GM18909 (cell line): ENCODE measurements around the gene METTL26.

Source experiments
- ATAC-seq: cut with Tn5 transposase; IDR thresholded peaks from one replicate; pipeline ENCODE4 v1.9.1; 2021; ENCODE audit warnings: mild to moderate bottlenecking; ENCODE audit not compliant: unreplicated experiment, poor library complexity

METTL26 gene

DNA sequence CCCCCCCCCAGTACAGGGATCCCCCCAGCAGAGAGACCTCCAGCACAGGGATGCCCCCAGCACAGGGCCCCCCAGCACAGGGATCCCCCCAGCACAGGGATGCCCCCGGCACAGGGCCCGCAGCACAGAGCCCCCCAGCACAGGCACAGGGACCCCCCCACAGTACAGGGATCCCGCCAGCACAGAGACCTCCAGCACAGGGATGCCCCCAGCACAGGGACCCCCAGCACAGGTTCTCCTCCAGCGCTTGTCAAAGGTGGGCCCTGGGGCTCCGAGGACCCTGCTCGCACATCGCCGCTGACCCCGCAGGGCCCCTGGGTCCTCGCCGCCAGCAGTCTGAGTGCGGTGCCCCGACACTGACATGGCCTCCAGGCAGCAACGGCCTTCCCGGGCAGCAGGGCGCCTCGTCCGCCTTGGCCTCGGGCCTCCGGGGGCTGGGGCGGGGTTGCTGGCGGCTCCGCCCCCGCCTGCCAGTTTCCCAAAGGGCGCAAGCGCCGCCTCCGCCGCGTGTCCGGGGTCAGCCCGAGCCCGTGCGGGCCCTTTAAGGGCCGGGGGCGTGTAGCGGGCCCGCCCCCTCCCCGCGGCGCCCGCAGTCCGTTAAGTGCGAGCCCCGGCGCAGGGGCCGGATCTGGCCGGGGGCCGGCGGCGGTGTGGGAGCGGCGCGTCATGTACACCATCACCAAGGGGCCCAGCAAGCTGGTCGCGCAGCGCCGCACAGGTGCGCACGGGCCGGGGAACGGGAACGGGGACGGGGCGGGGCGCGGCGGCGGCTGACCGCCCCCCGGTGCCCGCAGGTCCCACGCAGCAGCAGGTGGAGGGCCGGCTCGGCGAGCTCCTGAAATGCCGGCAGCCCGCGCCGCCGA lies 5.5 kb upstream of the METTL26 start, which contains the start of gene MCRIP2:
Gene MCRIP2, plus strand, starts transcription at position 503 of the 863 bp plus-strand sequence. Its CDS starts 164 bp downstream, at position 667.
- peak; percentile 50 for ATAC-seq

GRCh38 chr16:640614-641013 lies 4.5 kb upstream of the METTL26 start:
- no peak for ATAC-seq

- ATAC-seq, result no peak
Measured at GRCh38 chr16:638836-639235, 2.7 kb upstream of the METTL26 start.

DNA sequence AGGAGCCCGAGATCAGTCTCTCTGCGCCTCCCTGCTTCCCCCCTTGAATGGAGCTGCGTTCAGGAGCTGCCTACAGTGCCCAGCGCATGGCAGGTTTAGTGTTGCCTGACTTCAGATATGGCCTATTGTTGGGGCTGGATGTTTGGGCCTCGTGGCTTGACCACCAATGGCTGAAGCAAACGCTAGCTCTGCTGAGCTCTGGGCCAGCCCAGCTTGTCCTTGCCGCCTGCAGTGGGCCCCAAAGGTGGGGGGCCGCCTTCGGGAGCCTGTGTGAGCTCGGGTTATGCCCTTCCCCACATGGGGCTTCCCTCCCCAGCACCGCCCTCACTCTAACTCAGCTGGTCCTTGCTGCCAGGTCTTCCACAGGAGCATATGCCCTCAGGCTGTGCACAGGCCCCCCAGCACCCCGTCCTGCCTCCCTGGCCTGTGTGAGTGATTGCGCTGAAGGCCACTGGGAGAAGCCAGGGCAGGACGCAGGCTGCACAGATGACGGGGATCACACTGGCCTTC lies 2.0 kb upstream of the METTL26 start:
- ATAC-seq, result no peak

- no peak for ATAC-seq
Measured at GRCh38 chr16:637081-638018, 1.2 kb upstream of the METTL26 start.

GRCh38 chr16:635573-636205 lies 416 bp downstream of the METTL26 start:
- ATAC-seq, result peak; percentile 3

DNA sequence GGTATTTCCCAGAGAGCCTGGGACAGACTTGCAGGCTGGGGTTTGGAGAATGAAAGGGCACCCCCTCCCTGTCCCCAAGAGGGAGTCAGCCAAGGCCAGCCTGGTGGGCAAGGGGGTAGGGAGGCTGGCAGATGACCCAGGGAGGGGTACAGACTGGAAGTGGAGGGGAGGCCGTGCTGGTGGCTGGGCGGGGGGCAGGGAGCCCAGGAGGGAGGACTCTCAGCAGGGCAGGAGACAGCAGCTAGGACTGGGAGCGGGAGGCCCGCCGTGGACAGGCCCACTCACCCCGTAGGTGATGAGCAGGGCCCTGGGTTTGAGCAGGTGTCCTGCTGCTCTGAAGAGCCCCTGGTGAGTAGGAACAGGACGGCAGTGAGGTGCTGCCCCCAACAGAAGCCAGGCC lies 1.1 kb downstream of the METTL26 start:
- no peak for ATAC-seq

GRCh38 chr16:634051-634670 lies 1.9 kb downstream of the METTL26 start:
- ATAC-seq, result no peak

- ATAC-seq, result no peak
Measured at GRCh38 chr16:633336-634050, 2.6 kb downstream of the METTL26 start.

GRCh38 chr16:632486-633335 lies 3.4 kb downstream of the METTL26 start:
- ATAC-seq, result no peak

- no peak for ATAC-seq
Measured at GRCh38 chr16:631808-632358, 4.2 kb downstream of the METTL26 start.

- ATAC-seq, result no peak
Measured at GRCh38 chr16:630815-631405, 5.2 kb downstream of the METTL26 start, which contains the start of gene WFIKKN1. Gene WFIKKN1, plus strand, starts transcription at chr16:630985. Its CDS starts 269 bp downstream, at chr16:631254.

DNA sequence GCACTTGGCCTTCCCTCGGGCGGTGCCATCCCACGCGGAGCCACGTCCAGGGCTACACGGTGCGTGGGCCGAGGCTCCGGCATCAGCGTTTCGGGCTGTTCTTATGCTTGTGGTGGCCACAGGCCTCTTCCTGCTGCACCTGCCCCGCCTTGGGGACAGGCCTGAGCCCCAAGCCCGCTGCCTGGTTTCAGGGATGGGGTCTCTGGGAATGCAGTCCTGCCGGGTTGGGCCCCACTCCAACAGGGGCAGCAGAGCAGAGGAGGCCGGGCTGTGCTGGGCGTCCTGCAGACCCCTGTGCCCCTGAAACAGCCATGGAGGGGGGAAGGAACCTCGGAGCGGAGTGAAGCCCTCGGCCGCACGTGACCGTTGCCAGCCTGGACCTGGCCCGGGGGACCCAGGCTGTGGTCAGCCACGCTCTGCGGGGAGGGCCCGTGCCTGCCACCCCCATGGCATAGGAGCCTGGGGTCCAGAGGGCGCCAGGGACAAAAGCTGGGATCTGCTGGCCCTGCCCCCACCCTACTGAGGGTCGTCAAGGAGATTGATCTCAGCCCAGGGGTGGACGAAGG lies 5.8 kb downstream of the METTL26 start:
- ATAC-seq, result no peak

- no peak for ATAC-seq
Measured at GRCh38 chr16:629833-630248, 6.3 kb downstream of the METTL26 start.

DNA sequence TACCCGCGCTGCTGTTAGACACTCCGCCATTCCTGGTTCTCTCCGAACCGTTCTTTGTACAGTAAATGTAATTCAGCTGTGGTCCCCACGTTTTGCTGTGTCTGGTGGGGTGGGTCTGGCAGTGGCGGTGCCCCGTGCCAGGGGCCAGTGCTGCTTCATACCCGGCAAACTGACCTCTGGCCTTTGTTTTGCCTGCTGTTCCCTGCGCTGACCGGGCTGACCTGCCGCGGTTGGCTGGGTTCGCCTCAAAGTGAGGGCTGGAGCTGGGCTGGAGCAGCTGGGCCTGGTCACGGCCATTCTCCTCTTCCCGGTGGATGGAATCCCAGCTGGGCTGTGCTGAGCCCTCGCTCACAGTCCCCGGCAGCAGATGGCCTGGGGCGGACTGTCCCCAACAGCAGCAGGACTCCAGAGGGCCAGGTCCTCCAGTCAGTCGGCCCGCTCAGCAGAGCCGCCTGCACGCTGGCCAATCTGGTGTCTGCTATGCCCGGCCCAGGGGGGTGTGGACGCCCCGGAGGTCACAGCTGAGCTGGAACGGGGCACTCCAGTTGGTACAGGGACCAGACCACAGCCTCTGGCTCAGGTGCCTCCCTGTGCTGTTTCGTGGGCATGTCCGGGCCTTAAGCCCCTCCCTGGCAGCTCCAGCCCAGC lies 6.8 kb downstream of the METTL26 start:
- no peak for ATAC-seq

- no peak for ATAC-seq
Measured at GRCh38 chr16:628321-629061, 7.6 kb downstream of the METTL26 start.
